Hindlimb muscle (tissue), 1 donor: ENCODE results near the gene MGMT. TPM values are rescaled to one million over a fixed set of nuclear protein-coding genes. Genes with fewer than 3 reads are reported as not detected.
A peak's percentile ranks its signal among the peaks of the same experiment; 100 is the strongest.

Experiments
- DNase-seq: peaks from one replicate; pipeline ENCODE4 v3.0.0-alpha.2; 2013
- polyA plus RNA-seq: library from polyadenylated mRNA; unstranded; fragments of 120-200 nt; gene quantifications from one replicate; pipeline ENCODE4 v1.2.1, GENCODE V29; 2013; ENCODE audit not compliant: insufficient read length

The MGMT gene
- polyA plus RNA-seq, 1 donor, result 12.1 TPM

GRCh38 chr10:129764901-129765663 lies 298.0 kb downstream of the MGMT start:
- no peak for DNase-seq

- no peak for DNase-seq
Measured at GRCh38 chr10:129765664-129766550, 298.9 kb downstream of the MGMT start.

GRCh38 chr10:129766611-129767550 lies 299.8 kb downstream of the MGMT start:
- DNase-seq, result no peak

- DNase-seq, result no peak
Measured at GRCh38 chr10:129767751-129768150, 300.7 kb downstream of the MGMT start.

- no peak for DNase-seq
Measured at GRCh38 chr10:129768437-129769355, 301.7 kb downstream of the MGMT start.

GRCh38 chr10:129769381-129770116 lies 302.5 kb downstream of the MGMT start:
- no peak for DNase-seq

- DNase-seq, result no peak
Measured at GRCh38 chr10:129770286-129770685, 303.2 kb downstream of the MGMT start.

- DNase-seq, result no peak
Measured at GRCh38 chr10:129771024-129771423, 304.0 kb downstream of the MGMT start.

GRCh38 chr10:129771576-129771975 lies 304.5 kb downstream of the MGMT start:
- no peak for DNase-seq

- peak; percentile 43 for DNase-seq
Measured at GRCh38 chr10:129771991-129772431, 305.0 kb downstream of the MGMT start.

- no peak for DNase-seq
Measured at GRCh38 chr10:129772468-129773358, 305.7 kb downstream of the MGMT start.

GRCh38 chr10:129773359-129773990 lies 306.4 kb downstream of the MGMT start:
- DNase-seq, result no peak

- DNase-seq, result no peak
Measured at GRCh38 chr10:129774082-129774735, 307.2 kb downstream of the MGMT start.

- DNase-seq, result no peak
Measured at GRCh38 chr10:129774736-129775401, 307.8 kb downstream of the MGMT start.

GRCh38 chr10:129775681-129776080 lies 308.6 kb downstream of the MGMT start:
- no peak for DNase-seq

- DNase-seq, result no peak
Measured at GRCh38 chr10:129777687-129778086, 310.6 kb downstream of the MGMT start.

- DNase-seq, result no peak
Measured at GRCh38 chr10:129778571-129778970, 311.5 kb downstream of the MGMT start.
